Measurements from ENCODE around the gene YPEL4.

Gene YPEL4

DNA sequence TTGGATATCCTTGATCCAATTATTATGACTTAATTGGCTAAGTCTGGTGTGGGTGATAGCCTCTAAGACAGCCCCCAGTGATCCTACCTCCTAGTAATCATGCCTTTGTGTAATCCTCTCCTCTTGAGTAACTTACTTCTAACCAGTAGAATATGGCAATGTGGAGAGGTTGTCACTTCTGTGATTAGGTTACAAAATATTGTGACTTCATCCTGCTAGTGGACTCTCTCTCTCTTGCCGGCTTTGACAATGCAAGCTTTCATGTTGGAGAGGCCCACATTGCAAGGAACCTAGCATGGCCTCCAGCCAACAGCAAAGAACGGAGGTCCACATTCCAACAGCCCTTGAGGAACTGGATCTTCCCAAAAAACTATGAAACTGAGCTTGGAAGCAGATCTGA is 19.5 kb downstream of the YPEL4 start:
- DNase-seq: no peak

DNA sequence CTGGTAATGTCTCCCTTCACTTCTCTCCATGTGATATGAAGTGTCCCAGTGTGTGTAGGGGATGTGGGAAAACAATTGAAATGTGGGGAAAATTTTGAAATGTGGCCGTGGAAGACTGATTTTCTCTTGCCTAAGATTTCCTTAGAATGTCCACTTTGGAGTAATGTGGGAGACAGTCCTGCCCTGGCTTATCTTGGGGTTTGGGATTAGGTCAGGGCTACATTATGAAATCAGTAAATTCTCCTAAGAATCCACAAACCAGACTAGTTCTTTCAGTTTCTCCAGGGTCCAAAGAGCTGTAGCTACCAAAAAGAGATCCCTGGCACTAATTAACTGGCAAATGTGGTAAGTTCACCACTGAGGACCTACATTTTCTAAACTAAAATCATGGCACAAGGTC is 22.8 kb downstream of the YPEL4 start:
- no peak for DNase-seq

DNA sequence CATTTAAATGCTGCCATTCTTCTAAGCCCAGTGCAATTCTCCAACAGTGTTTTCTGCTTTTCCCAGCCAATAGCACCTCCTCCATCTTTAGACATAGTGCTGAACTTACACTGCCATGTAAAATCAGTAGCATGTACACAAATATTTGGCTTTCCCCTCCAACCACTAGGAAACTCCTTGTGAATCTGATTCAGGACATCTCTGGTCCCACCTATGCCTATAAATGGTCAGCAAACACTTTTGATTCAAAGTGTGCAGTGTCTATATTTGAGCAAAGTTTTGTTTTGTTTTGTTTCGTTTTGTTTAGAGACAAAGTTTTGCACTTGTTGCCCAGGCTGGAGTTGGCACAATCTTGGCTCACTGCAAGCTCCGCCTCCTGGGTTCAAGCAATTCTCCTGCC is 24.8 kb downstream of the YPEL4 start:
- DNase-seq: no peak

- no peak for DNase-seq
Measured at GRCh38 chr11:57622263-57622662, 27.4 kb downstream of the YPEL4 start.

DNA sequence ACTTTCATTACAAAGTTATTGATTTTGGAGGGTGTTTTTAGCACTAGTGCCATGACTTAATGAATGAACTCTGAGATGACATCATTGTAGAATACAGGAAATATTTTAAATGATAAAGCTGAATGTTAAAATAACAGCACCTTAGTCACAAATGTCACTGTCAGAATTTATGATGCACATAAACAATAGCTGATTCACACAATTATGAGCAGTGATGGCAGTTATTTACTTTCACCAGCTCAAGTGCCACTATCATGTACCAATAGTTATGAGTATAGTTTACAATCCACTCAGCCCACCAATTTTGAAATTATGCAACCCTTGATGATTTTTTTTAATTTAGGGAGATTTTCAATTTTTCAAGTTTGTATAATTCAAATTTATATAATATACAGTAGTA is 29.2 kb downstream of the YPEL4 start:
- no peak for DNase-seq

DNA sequence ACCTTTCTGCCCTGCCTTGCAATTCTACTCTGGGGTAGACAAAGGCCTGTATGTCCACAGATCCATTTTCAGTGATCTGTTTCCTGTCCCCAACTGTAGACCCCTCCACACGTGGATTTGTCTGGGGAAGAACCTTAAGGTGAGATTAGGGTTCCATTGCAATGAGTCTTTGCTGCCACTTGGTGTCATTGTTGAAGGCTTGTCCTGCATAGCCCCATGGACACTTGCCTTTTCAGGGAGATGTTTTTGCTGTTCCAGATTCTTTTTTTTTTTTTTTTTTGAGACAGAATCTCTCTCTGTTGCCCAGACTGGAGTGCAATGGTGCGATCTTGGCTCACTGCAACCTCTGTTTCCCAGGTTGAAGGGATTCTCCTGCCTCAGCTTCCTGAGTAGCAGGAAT is 30.4 kb downstream of the YPEL4 start:
- no peak for DNase-seq

DNA sequence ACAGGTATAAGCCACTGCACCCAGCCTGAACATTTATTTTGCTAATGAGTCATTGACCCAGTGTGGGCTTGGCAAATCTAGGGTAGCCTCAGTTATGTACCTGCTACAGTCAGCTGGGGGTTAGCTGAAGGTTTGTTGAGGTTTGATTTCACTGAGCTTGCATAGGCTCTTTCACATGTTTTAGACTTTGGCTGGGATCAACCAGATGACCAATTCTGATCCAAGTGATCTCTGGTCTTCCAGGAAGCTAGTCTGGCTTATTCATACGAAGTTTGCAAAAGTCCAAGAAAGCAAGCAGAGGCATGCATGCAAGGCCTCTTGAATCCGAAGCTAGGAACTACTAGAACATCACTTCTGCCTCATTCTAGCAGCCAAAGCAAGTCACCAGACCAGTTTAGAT is 31.3 kb downstream of the YPEL4 start:
- no peak for DNase-seq

- no peak for DNase-seq
Measured at GRCh38 chr11:57616595-57616994, 33.1 kb downstream of the YPEL4 start.

DNA sequence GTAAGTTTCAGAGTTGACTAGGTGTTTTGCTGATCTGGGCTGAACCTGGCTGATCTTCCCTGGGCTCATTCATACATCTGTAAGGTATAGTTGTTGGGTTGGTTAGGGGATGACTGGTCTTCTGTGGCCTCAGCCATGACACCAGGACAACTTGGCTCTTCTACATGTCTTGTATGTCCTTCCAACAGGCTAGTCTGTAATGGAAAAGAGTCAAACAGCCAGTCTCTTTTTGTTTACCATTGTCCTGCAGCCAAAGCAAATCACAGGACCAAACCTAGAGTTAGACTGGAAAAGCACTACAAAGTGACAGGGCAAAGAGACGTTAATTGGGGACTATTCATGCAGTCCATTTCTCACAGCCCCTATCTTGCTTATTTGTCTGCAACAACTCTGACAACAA is 34.4 kb downstream of the YPEL4 start:
- no peak for DNase-seq

DNA sequence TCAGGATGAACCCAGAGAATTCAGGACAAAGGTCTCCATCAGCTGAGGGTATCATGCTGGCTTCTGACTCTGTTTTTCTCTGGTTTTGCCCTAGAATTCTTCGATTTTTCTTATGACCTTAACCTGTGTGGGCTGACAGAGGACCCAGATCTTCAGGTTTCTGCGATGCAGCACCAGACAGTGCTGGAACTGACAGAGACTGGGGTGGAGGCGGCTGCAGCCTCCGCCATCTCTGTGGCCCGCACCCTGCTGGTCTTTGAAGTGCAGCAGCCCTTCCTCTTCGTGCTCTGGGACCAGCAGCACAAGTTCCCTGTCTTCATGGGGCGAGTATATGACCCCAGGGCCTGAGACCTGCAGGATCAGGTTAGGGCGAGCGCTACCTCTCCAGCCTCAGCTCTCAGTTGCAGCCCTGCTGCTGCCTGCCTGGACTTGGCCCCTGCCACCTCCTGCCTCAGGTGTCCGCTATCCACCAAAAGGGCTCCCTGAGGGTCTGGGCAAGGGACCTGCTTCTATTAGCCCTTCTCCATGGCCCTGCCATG is 35.4 kb downstream of the YPEL4 start:
- DNase-seq: no peak

DNA sequence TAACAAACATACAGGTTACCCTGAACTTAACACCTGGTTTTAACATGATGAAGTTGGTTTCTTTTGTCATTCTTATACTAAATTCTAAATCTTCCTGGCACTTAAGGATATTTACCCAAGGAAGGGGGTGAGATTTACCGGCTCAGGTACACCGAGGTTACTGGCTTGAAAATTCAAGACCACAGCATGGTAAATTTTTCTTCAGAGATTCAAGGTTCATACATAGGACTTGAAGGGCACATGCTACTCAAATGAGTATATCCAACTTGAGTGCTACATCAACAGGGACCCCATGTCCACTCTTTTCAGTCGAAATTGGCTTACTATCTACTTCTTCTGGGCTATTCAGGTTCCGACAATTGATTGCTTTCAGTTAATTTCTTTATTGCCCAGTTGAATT is 39.5 kb downstream of the YPEL4 start:
- no peak for DNase-seq

- no peak for DNase-seq
Measured at GRCh38 chr11:57605028-57605420, 44.7 kb downstream of the YPEL4 start.

- DNase-seq: no peak
Measured at GRCh38 chr11:57604296-57605027, 45.2 kb downstream of the YPEL4 start.

GRCh38 chr11:57601297-57601696 is 48.4 kb downstream of the YPEL4 start:
- no peak for DNase-seq

DNA sequence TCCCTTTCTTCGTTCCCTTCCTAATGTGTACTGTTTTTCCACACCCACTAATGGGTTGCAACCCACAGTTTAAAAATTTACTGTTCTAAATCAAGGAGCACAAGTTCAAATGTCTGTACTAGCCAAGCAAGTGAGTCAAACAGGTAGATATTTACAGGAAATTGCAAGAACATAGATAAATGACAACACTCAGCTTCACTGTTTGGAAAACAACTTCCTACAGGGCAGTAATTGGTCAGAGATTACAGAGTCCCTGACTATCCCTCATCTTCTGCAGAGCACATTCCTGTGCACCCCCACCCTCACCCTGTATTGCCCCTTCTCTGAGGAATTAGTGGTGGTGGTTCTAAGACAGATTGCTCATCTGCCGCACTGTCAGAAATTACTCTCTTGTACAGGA is 50.3 kb downstream of the YPEL4 start:
- no peak for DNase-seq

DNA sequence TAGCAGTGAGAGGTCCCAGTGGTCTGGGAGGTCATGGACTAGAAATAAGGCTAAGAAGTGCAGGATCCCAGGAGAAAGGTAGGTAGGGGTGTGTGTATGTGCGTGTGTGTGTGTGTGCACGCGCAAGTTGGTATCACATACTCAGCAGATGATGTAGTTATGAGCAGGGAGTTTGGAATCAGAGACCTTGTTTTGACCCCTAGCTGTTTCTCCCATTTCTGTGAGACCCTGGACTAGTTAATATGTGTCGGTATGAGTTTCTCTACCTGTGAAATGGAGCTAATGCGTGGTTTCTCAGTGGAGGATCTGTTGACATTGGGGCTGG is 50.9 kb downstream of the YPEL4 start:
- DNase-seq: no peak

GRCh38 chr11:57597916-57598830 is 51.5 kb downstream of the YPEL4 start:
- DNase-seq: no peak

DNA sequence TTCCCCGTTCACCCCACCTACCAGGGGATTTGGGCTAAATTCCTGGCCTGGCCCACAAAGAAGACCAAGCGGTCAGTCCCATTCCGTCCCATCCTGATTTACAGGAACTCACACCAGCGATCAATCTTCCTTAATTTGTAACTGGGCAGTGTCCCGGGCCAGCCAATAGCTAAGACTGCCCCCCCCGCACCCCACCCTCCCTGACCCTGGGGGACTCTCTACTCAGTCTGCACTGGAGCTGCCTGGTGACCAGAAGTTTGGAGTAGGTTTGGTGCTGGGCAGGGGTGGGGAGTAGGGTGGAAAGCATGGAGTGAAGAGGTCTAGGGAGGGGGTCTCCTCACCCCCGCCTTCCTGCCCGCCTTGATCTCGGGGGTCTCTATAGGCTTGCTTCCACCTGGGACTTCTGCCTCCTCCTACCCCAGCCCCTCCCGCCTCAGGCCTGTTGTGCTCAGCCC is 52.2 kb downstream of the YPEL4 start, which contains the start of gene SERPING1:
Gene SERPING1, plus strand, starts transcription at position 225 of the 455 bp plus-strand sequence. CDS start 586 bp downstream, outside the sequence.
- no peak for DNase-seq

- DNase-seq: no peak
Measured at GRCh38 chr11:57596266-57596885, 53.3 kb downstream of the YPEL4 start.
